HEK293 (cell line): ENCODE data around the gene NHSL2.
A peak's percentile ranks its signal among the peaks of the same experiment; 100 is the strongest.

Source experiments
- SALL2 ChIP-seq: fragments of 450-650 bp; formaldehyde crosslinking; IDR thresholded peaks from 2 replicates; pipeline ENCODE4 v1.5.0; 2017; ENCODE audit warnings: missing biosample characterization, mild to moderate bottlenecking, missing genetic modification characterization, borderline replicate concordance
- ZBTB17 ChIP-seq: fragments of 450-650 bp; formaldehyde crosslinking; IDR thresholded peaks from 2 replicates; pipeline ENCODE4 v1.5.1; 2016; ENCODE audit warnings: missing biosample characterization, missing genetic modification characterization
- ZBTB48 ChIP-seq: fragments of 450-650 bp; formaldehyde crosslinking; IDR thresholded peaks from 2 replicates; pipeline ENCODE4 v1.5.1; 2016; ENCODE audit warnings: missing biosample characterization, missing genetic modification characterization
- ZBTB7A ChIP-seq: fragments of 450-650 bp; formaldehyde crosslinking; IDR thresholded peaks from 2 replicates; pipeline ENCODE4 v1.5.1; 2016; ENCODE audit warnings: low read depth, missing biosample characterization, missing genetic modification characterization
- ZFP69B ChIP-seq: fragments of 450-650 bp; formaldehyde crosslinking; IDR thresholded peaks from 2 replicates; pipeline ENCODE4 v1.5.1; 2016; ENCODE audit warnings: missing biosample characterization, missing genetic modification characterization
- ZIC2 ChIP-seq: fragments of 450-650 bp; formaldehyde crosslinking; IDR thresholded peaks from 2 replicates; pipeline ENCODE4 v1.5.1; 2016; ENCODE audit warnings: missing biosample characterization, missing genetic modification characterization
- ZNF19 ChIP-seq: fragments of 450-650 bp; formaldehyde crosslinking; IDR thresholded peaks from 2 replicates; pipeline ENCODE4; 2016; ENCODE audit warnings: missing biosample characterization, missing genetic modification characterization, low read depth
- ZNF341 ChIP-seq: fragments of 450-650 bp; formaldehyde crosslinking; IDR thresholded peaks from 2 replicates; pipeline ENCODE4; 2016; ENCODE audit warnings: low read depth, missing biosample characterization, missing genetic modification characterization
- ZNF404 ChIP-seq: fragments of 450-650 bp; formaldehyde crosslinking; IDR thresholded peaks from 2 replicates; pipeline ENCODE4 v1.5.1; 2017; ENCODE audit warnings: missing biosample characterization, missing genetic modification characterization
- ZNF416 ChIP-seq: fragments of 450-650 bp; formaldehyde crosslinking; IDR thresholded peaks from 2 replicates; pipeline ENCODE4 v1.5.1; 2016; ENCODE audit warnings: missing biosample characterization, missing genetic modification characterization
- ZNF510 ChIP-seq: fragments of 450-650 bp; formaldehyde crosslinking; IDR thresholded peaks from 2 replicates; pipeline ENCODE4 v1.5.1; 2018; ENCODE audit warnings: mild to moderate bottlenecking, missing genetic modification characterization, missing biosample characterization; ENCODE audit not compliant: insufficient replicate concordance
- ZNF514 ChIP-seq: fragments of 450-650 bp; formaldehyde crosslinking; IDR thresholded peaks from 2 replicates; pipeline ENCODE4 v1.5.1; 2016; ENCODE audit warnings: missing biosample characterization, missing genetic modification characterization
- ZNF658 ChIP-seq: fragments of 450-650 bp; formaldehyde crosslinking; IDR thresholded peaks from 2 replicates; pipeline ENCODE4; 2016; ENCODE audit warnings: missing biosample characterization, missing genetic modification characterization
- ZNF660 ChIP-seq: fragments of 450-650 bp; IDR thresholded peaks from 2 replicates; pipeline ENCODE4 v1.5.1; 2018; ENCODE audit warnings: missing biosample characterization, mild to moderate bottlenecking, missing genetic modification characterization
- ZNF747 ChIP-seq: fragments of 450-650 bp; formaldehyde crosslinking; IDR thresholded peaks from 2 replicates; pipeline ENCODE4 v1.5.1; 2016; ENCODE audit warnings: missing biosample characterization, missing genetic modification characterization
- ZNF837 ChIP-seq: fragments of 450-650 bp; formaldehyde crosslinking; IDR thresholded peaks from 2 replicates; pipeline ENCODE4 v1.5.1; 2016; ENCODE audit warnings: missing biosample characterization, missing genetic modification characterization
- ZXDB ChIP-seq: fragments of 450-650 bp; formaldehyde crosslinking; IDR thresholded peaks from 2 replicates; pipeline ENCODE4 v1.5.1; 2016; ENCODE audit warnings: missing biosample characterization, missing genetic modification characterization
- TF ChIP-seq, protein P1 (sequence below): fragments of 450-650 bp; formaldehyde crosslinking; optimal IDR thresholded peaks from 2 replicates; pipeline ENCODE3; 2016; ENCODE audit warnings: missing biosample characterization, mild to moderate bottlenecking, missing genetic modification characterization
- TF ChIP-seq, protein P2 (sequence below): fragments of 450-650 bp; formaldehyde crosslinking; IDR thresholded peaks from 2 replicates; pipeline ENCODE4 v1.5.1; 2016; ENCODE audit warnings: missing biosample characterization, missing genetic modification characterization, low read depth
- TF ChIP-seq, protein P3 (sequence below): fragments of 450-650 bp; formaldehyde crosslinking; IDR thresholded peaks from 2 replicates; pipeline ENCODE4 v1.5.1; 2016; ENCODE audit warnings: missing biosample characterization, missing genetic modification characterization
- TF ChIP-seq, protein P4 (sequence below): fragments of 450-650 bp; formaldehyde crosslinking; IDR thresholded peaks from 2 replicates; pipeline ENCODE4 v1.5.1; 2017; ENCODE audit warnings: missing biosample characterization, missing genetic modification characterization
- TF ChIP-seq, protein P5 (sequence below): fragments of 450-650 bp; formaldehyde crosslinking; IDR thresholded peaks from 2 replicates; pipeline ENCODE4 v1.5.1; 2016; ENCODE audit warnings: missing biosample characterization, missing genetic modification characterization
- TF ChIP-seq, protein P6 (sequence below): fragments of 450-650 bp; formaldehyde crosslinking; IDR thresholded peaks from 2 replicates; pipeline ENCODE4 v1.5.1; 2016; ENCODE audit warnings: missing biosample characterization, missing genetic modification characterization
- TF ChIP-seq, protein P7 (sequence below): fragments of 450-650 bp; formaldehyde crosslinking; IDR thresholded peaks from 2 replicates; pipeline ENCODE4 v1.5.1; 2016; ENCODE audit warnings: missing biosample characterization, missing genetic modification characterization
- TF ChIP-seq, protein P8 (sequence below): fragments of 450-650 bp; formaldehyde crosslinking; IDR thresholded peaks from 2 replicates; pipeline ENCODE4 v1.5.1; 2016; ENCODE audit warnings: missing biosample characterization, missing genetic modification characterization

Gene NHSL2

DNA sequence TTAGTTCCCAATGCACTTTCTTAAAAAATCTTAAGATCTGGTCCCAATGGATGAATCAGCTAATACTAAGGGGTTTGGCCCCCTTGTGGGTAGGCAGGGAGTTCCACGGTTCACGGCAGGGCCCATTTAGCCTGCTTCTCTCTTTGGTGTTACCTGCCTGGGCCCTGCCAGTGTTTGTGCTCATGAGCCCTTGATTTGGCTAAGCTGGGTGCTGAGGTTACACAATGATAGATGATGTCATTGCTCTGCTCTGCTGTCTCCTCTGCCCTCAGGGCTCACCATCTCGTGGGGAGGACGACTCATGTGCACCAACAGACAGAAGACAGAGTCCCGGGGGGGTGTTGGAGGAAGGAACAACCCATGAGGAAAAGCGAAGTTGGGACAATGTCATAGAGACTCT, 196.7 kb downstream of the NHSL2 start (continued):
- TF ChIP-seq, protein P1, sequence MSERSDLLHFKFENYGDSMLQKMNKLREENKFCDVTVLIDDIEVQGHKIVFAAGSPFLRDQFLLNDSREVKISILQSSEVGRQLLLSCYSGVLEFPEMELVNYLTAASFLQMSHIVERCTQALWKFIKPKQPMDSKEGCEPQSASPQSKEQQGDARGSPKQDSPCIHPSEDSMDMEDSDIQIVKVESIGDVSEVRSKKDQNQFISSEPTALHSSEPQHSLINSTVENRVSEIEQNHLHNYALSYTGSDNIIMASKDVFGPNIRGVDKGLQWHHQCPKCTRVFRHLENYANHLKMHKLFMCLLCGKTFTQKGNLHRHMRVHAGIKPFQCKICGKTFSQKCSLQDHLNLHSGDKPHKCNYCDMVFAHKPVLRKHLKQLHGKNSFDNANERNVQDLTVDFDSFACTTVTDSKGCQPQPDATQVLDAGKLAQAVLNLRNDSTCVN (tag by site-specific recombination) = no peak
- TF ChIP-seq, protein P2, sequence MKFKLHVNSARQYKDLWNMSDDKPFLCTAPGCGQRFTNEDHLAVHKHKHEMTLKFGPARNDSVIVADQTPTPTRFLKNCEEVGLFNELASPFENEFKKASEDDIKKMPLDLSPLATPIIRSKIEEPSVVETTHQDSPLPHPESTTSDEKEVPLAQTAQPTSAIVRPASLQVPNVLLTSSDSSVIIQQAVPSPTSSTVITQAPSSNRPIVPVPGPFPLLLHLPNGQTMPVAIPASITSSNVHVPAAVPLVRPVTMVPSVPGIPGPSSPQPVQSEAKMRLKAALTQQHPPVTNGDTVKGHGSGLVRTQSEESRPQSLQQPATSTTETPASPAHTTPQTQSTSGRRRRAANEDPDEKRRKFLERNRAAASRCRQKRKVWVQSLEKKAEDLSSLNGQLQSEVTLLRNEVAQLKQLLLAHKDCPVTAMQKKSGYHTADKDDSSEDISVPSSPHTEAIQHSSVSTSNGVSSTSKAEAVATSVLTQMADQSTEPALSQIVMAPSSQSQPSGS (tag by site-specific recombination) = peak; percentile 94
- TF ChIP-seq, protein P3, sequence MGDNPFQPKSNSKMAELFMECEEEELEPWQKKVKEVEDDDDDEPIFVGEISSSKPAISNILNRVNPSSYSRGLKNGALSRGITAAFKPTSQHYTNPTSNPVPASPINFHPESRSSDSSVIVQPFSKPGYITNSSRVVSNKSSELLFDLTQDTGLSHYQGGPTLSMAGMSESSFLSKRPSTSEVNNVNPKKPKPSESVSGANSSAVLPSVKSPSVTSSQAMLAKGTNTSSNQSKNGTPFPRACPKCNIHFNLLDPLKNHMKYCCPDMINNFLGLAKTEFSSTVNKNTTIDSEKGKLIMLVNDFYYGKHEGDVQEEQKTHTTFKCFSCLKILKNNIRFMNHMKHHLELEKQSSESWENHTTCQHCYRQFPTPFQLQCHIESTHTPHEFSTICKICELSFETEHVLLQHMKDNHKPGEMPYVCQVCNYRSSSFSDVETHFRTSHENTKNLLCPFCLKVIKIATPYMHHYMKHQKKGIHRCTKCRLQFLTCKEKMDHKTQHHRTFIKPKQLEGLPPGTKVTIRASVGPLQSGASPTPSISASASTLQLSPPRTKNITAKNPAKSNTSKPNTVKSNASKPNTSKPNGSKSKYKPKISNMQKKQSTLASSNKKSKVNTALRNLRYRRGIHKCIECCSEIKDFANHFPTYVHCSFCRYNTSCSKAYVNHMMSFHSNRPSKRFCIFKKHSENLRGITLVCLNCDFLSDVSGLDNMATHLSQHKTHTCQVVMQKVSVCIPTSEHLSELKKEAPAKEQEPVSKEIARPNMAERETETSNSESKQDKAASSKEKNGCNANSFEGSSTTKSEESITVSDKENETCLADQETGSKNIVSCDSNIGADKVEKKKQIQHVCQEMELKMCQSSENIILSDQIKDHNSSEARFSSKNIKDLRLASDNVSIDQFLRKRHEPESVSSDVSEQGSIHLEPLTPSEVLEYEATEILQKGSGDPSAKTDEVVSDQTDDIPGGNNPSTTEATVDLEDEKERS = no peak
- TF ChIP-seq ZNF747 (tag by site-specific recombination) (no peak), ZBTB7A (tag by site-specific recombination) (no peak), ZNF514 (tag by site-specific recombination) (no peak), ZNF416 (tag by site-specific recombination) (no peak), SALL2 (tag by site-specific recombination) (no peak), ZIC2 (tag by site-specific recombination) (peak; percentile 46; the same call in 1 of the 2 replicates), ZNF510 (no peak), ZNF19 (tag by site-specific recombination) (no peak), ZNF658 (tag by site-specific recombination) (no peak), ZBTB17 (tag by site-specific recombination) (peak; percentile 50; the same call in 1 of the 2 replicates), ZNF660 (tag by site-specific recombination) (no peak), ZBTB48 (tag by site-specific recombination) (0 out of 2 replicates have a peak, but pooled peaks have one; percentile 49), ZNF404 (tag by site-specific recombination) (no peak), ZNF341 (peak; percentile 69), ZNF837 (no peak), ZFP69B (tag by site-specific recombination) (peak; percentile 55; the same call in 1 of the 2 replicates), ZXDB (no peak)
- TF ChIP-seq, protein P4, sequence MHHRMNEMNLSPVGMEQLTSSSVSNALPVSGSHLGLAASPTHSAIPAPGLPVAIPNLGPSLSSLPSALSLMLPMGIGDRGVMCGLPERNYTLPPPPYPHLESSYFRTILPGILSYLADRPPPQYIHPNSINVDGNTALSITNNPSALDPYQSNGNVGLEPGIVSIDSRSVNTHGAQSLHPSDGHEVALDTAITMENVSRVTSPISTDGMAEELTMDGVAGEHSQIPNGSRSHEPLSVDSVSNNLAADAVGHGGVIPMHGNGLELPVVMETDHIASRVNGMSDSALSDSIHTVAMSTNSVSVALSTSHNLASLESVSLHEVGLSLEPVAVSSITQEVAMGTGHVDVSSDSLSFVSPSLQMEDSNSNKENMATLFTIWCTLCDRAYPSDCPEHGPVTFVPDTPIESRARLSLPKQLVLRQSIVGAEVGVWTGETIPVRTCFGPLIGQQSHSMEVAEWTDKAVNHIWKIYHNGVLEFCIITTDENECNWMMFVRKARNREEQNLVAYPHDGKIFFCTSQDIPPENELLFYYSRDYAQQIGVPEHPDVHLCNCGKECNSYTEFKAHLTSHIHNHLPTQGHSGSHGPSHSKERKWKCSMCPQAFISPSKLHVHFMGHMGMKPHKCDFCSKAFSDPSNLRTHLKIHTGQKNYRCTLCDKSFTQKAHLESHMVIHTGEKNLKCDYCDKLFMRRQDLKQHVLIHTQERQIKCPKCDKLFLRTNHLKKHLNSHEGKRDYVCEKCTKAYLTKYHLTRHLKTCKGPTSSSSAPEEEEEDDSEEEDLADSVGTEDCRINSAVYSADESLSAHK (tag by site-specific recombination) = no peak
- TF ChIP-seq, protein P5, sequence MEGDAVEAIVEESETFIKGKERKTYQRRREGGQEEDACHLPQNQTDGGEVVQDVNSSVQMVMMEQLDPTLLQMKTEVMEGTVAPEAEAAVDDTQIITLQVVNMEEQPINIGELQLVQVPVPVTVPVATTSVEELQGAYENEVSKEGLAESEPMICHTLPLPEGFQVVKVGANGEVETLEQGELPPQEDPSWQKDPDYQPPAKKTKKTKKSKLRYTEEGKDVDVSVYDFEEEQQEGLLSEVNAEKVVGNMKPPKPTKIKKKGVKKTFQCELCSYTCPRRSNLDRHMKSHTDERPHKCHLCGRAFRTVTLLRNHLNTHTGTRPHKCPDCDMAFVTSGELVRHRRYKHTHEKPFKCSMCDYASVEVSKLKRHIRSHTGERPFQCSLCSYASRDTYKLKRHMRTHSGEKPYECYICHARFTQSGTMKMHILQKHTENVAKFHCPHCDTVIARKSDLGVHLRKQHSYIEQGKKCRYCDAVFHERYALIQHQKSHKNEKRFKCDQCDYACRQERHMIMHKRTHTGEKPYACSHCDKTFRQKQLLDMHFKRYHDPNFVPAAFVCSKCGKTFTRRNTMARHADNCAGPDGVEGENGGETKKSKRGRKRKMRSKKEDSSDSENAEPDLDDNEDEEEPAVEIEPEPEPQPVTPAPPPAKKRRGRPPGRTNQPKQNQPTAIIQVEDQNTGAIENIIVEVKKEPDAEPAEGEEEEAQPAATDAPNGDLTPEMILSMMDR (tag by site-specific recombination) = no peak
- TF ChIP-seq, protein P6, sequence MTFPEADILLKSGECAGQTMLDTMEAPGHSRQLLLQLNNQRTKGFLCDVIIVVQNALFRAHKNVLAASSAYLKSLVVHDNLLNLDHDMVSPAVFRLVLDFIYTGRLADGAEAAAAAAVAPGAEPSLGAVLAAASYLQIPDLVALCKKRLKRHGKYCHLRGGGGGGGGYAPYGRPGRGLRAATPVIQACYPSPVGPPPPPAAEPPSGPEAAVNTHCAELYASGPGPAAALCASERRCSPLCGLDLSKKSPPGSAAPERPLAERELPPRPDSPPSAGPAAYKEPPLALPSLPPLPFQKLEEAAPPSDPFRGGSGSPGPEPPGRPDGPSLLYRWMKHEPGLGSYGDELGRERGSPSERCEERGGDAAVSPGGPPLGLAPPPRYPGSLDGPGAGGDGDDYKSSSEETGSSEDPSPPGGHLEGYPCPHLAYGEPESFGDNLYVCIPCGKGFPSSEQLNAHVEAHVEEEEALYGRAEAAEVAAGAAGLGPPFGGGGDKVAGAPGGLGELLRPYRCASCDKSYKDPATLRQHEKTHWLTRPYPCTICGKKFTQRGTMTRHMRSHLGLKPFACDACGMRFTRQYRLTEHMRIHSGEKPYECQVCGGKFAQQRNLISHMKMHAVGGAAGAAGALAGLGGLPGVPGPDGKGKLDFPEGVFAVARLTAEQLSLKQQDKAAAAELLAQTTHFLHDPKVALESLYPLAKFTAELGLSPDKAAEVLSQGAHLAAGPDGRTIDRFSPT (tag by site-specific recombination) = 0 out of 2 replicates have a peak, but pooled peaks have one; percentile 20
- TF ChIP-seq, protein P7, sequence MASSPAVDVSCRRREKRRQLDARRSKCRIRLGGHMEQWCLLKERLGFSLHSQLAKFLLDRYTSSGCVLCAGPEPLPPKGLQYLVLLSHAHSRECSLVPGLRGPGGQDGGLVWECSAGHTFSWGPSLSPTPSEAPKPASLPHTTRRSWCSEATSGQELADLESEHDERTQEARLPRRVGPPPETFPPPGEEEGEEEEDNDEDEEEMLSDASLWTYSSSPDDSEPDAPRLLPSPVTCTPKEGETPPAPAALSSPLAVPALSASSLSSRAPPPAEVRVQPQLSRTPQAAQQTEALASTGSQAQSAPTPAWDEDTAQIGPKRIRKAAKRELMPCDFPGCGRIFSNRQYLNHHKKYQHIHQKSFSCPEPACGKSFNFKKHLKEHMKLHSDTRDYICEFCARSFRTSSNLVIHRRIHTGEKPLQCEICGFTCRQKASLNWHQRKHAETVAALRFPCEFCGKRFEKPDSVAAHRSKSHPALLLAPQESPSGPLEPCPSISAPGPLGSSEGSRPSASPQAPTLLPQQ (tag by site-specific recombination) = 0 out of 2 replicates have a peak, but pooled peaks have one; percentile 41
- TF ChIP-seq, protein P8, sequence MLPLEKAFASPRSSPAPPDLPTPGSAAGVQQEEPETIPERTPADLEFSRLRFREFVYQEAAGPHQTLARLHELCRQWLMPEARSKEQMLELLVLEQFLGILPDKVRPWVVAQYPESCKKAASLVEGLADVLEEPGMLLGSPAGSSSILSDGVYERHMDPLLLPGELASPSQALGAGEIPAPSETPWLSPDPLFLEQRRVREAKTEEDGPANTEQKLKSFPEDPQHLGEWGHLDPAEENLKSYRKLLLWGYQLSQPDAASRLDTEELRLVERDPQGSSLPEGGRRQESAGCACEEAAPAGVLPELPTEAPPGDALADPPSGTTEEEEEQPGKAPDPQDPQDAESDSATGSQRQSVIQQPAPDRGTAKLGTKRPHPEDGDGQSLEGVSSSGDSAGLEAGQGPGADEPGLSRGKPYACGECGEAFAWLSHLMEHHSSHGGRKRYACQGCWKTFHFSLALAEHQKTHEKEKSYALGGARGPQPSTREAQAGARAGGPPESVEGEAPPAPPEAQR (tag by site-specific recombination) = no peak
